Erythroblast (primary cell): ENCODE results near the gene FZR1.

Source experiments
- GATA1 ChIP-seq: IDR thresholded peaks from 2 replicates; pipeline ENCODE4 v1.6.1; 2011; ENCODE audit warnings: low read depth, mild to moderate bottlenecking, control low read depth, low read length, moderate library complexity
- POLR2A ChIP-seq: IDR thresholded peaks from 2 replicates; pipeline ENCODE4 v1.6.1; 2011; ENCODE audit warnings: mild to moderate bottlenecking, low read length

GRCh38 chr19:3572132-3572854 lies 66.2 kb downstream of the FZR1 start:
- TF ChIP-seq POLR2A (no peak), GATA1 (no peak)
